Activated naive CD8-positive, alpha-beta T cell treated with anti-CD3 and anti-CD28 coated beads, Interleukin-2, amount 10 ng/mL, durations not matched to agents 7 days and 5 days (primary cell): ENCODE results near the gene VPS45. TPM values are rescaled to one million over a fixed set of nuclear protein-coding genes. Genes with fewer than 3 reads are reported as not detected.
"Not testable (repeated sequence)": the region's sequence is repeated elsewhere in the genome, so short reads cannot be mapped to it uniquely, and the experiment has no call there.

Source experiments
- ATAC-seq: fragments of 150-1000 bp; cut with Tn5 transposase; one replicate; pipeline ENCODE4 v1.10.0; 2021; ENCODE audit warnings: low read depth, moderate library complexity
- POLR2A ChIA-PET: fragments of 350-600 bp; sonication (Branson Sonifier 250); formaldehyde crosslinking; loops from one replicate; lab custom pipeline; 2021; ENCODE audit warnings: antibody characterized with exemption; lab: Charles Lee
- DNase-seq: peaks from one replicate; pipeline ENCODE4 v3.0.0; 2021
- H3K27ac Mint-ChIP-seq: one replicate; pipeline ENCODE4 v1.8.0; 2022; ENCODE audit warnings: mild to moderate bottlenecking, mixed read lengths
- H3K27me3 Mint-ChIP-seq: one replicate; pipeline ENCODE4 v1.8.0; 2022; ENCODE audit warnings: mild to moderate bottlenecking, moderate library complexity, mixed read lengths
- H3K36me3 Mint-ChIP-seq: one replicate; pipeline ENCODE4 v1.8.0; 2021; ENCODE audit warnings: mild to moderate bottlenecking, mixed read lengths
- H3K4me1 Mint-ChIP-seq: one replicate; pipeline ENCODE4 v1.8.0; 2021; ENCODE audit warnings: mixed read lengths
- H3K4me3 Mint-ChIP-seq: one replicate; pipeline ENCODE4 v1.8.0; 2022; ENCODE audit warnings: mild to moderate bottlenecking, moderate library complexity, mixed read lengths
- H3K9me3 Mint-ChIP-seq: one replicate; pipeline ENCODE4 v1.8.0; 2021; ENCODE audit warnings: mixed read lengths
- total RNA-seq, 2 experiments: library from RNA; stranded (reverse); gene quantifications; one replicate each; pipeline ENCODE4 v1.2.3, GENCODE V29; 2021

Gene VPS45
- total RNA-seq, 2 experiments from 2014 or later: 41.1 to 42.6 TPM

- Mint-ChIP-seq H3K27me3 (peaks cover 7% of the 10 kb centered on the region), H3K27ac (no peak overlapping the region), H3K9me3 (no peaks in the 10 kb centered on the region), H3K36me3 (no peaks in the 10 kb centered on the region), H3K4me1 (peaks cover 22% of the 10 kb centered on the region), H3K4me3 (no peak overlapping the region)
- POLR2A ChIA-PET: interaction anchor here (0.9 to 1.4 kb wide), 4 partner anchors 10 to 283 kb away, joined by 3 to 4 read pairs (median 4); partner anchors contain the start of gene VPS45
- DNase-seq (peak; percentile 65), ATAC-seq (peak; percentile 64)
Measured at GRCh38 chr1:150168960-150169601, 101.5 kb downstream of the VPS45 start.

- Mint-ChIP-seq H3K27me3 (peaks cover 7% of the 10 kb centered on the region), H3K9me3 (no peaks in the 10 kb centered on the region), H3K27ac (no peak overlapping the region), H3K4me1 (peaks cover 3% of the 10 kb centered on the region), H3K4me3 (no peak overlapping the region), H3K36me3 (no peaks in the 10 kb centered on the region)
- DNase-seq (no peak), ATAC-seq (no peak)
- POLR2A ChIA-PET: no interaction called here
Measured at GRCh38 chr1:150171801-150172200, 104.2 kb downstream of the VPS45 start.

GRCh38 chr1:150173141-150173585, 105.6 kb downstream of the VPS45 start:
- Mint-ChIP-seq H3K36me3 (no peaks in the 10 kb centered on the region), H3K4me1 (peaks cover 3% of the 10 kb centered on the region), H3K27me3 (peaks cover 7% of the 10 kb centered on the region), H3K9me3 (no peaks in the 10 kb centered on the region), H3K27ac (no peak overlapping the region), H3K4me3 (no peak overlapping the region)
- ATAC-seq (no peak), DNase-seq (no peak)
- POLR2A ChIA-PET: no interaction called here

- no peak for DNase-seq
- no peaks in the 10 kb centered on the region for H3K9me3 Mint-ChIP-seq
- H3K27ac Mint-ChIP-seq: no peak overlapping the region
- no peak overlapping the region for H3K4me3 Mint-ChIP-seq
- no peak for ATAC-seq
- POLR2A ChIA-PET: interaction anchor here (1.1 kb wide), 1 partner anchor 10 kb away, joined by 4 read pairs; no protein-coding TSS in a partner anchor
- peaks cover 1% of the 10 kb centered on the region for H3K4me1 Mint-ChIP-seq
- peaks cover 4% of the 10 kb centered on the region for H3K27me3 Mint-ChIP-seq
- no peaks in the 10 kb centered on the region for H3K36me3 Mint-ChIP-seq
Measured at GRCh38 chr1:150176593-150176992, 109.0 kb downstream of the VPS45 start.

- peaks cover 2% of the 10 kb centered on the region for H3K4me1 Mint-ChIP-seq
- ATAC-seq (no peak), DNase-seq (no peak)
- no peaks in the 10 kb centered on the region for H3K9me3 Mint-ChIP-seq
- POLR2A ChIA-PET: no interaction called here
- no peak overlapping the region for H3K4me3 Mint-ChIP-seq
- no peaks in the 10 kb centered on the region for H3K27me3 Mint-ChIP-seq
- no peaks in the 10 kb centered on the region for H3K36me3 Mint-ChIP-seq
- H3K27ac Mint-ChIP-seq: no peak overlapping the region
Measured at GRCh38 chr1:150178548-150178947, 111.0 kb downstream of the VPS45 start.

- no peaks in the 10 kb centered on the region for H3K27me3 Mint-ChIP-seq
- ATAC-seq: no peak
- POLR2A ChIA-PET: no interaction called here
- no peak overlapping the region for H3K4me3 Mint-ChIP-seq
- H3K27ac Mint-ChIP-seq: no peak overlapping the region
- DNase-seq: no peak
- no peaks in the 10 kb centered on the region for H3K9me3 Mint-ChIP-seq
- H3K4me1 Mint-ChIP-seq: peaks cover 2% of the 10 kb centered on the region
- no peaks in the 10 kb centered on the region for H3K36me3 Mint-ChIP-seq
Measured at GRCh38 chr1:150179867-150180266, 112.3 kb downstream of the VPS45 start.

GRCh38 chr1:150180474-150180873, 112.9 kb downstream of the VPS45 start:
- H3K4me1 Mint-ChIP-seq: peaks cover 2% of the 10 kb centered on the region
- H3K4me3 Mint-ChIP-seq: no peak overlapping the region
- H3K9me3 Mint-ChIP-seq: no peaks in the 10 kb centered on the region
- no peaks in the 10 kb centered on the region for H3K36me3 Mint-ChIP-seq
- H3K27ac Mint-ChIP-seq: no peak overlapping the region
- H3K27me3 Mint-ChIP-seq: no peaks in the 10 kb centered on the region
- POLR2A ChIA-PET: no interaction called here
- no peak for DNase-seq
- no peak for ATAC-seq

- H3K27me3 Mint-ChIP-seq: no peaks in the 10 kb centered on the region
- ATAC-seq (no peak), DNase-seq (no peak)
- no peaks in the 10 kb centered on the region for H3K9me3 Mint-ChIP-seq
- H3K4me3 Mint-ChIP-seq: no peak overlapping the region
- POLR2A ChIA-PET: interaction anchor here (0.6 kb wide), 1 partner anchor 589 kb away, joined by 3 read pairs; no protein-coding TSS in a partner anchor
- H3K36me3 Mint-ChIP-seq: no peaks in the 10 kb centered on the region
- no peak overlapping the region for H3K27ac Mint-ChIP-seq
- peaks cover 5% of the 10 kb centered on the region for H3K4me1 Mint-ChIP-seq
Measured at GRCh38 chr1:150182247-150182646, 114.7 kb downstream of the VPS45 start.

- DNase-seq: no peak
- POLR2A ChIA-PET: no interaction called here
Measured at GRCh38 chr1:150183061-150183460, 115.5 kb downstream of the VPS45 start.

GRCh38 chr1:150185481-150185880, 117.9 kb downstream of the VPS45 start:
- ATAC-seq (no peak), DNase-seq (no peak)
- Mint-ChIP-seq H3K27ac (no peak overlapping the region), H3K27me3 (peaks cover 3% of the 10 kb centered on the region), H3K4me3 (no peak overlapping the region), H3K36me3 (no peaks in the 10 kb centered on the region), H3K9me3 (no peaks in the 10 kb centered on the region), H3K4me1 (peaks cover 8% of the 10 kb centered on the region)
- POLR2A ChIA-PET: interaction anchor here (2.8 kb wide), 1 partner anchor 298 kb away, joined by 22 read pairs; a partner anchor contains a TSS

More at GRCh38 chr1:150183061-150183460, 115.5 kb downstream of the VPS45 start:
- H3K4me3 Mint-ChIP-seq: no peak overlapping the region
- H3K36me3 Mint-ChIP-seq: no peaks in the 10 kb centered on the region
- no peak for ATAC-seq
- no peak overlapping the region for H3K27ac Mint-ChIP-seq
- no peaks in the 10 kb centered on the region for H3K27me3 Mint-ChIP-seq
- no peaks in the 10 kb centered on the region for H3K9me3 Mint-ChIP-seq
- H3K4me1 Mint-ChIP-seq: peaks cover 8% of the 10 kb centered on the region

- POLR2A ChIA-PET: interaction anchor here (0.8 to 2.8 kb wide), 5 partner anchors 9 to 298 kb away, joined by 4 to 22 read pairs (median 4); a partner anchor contains a TSS
- ATAC-seq, H3K27ac Mint-ChIP-seq, H3K27me3 Mint-ChIP-seq, DNase-seq, H3K36me3 Mint-ChIP-seq, H3K9me3 Mint-ChIP-seq, H3K4me3 Mint-ChIP-seq, H3K4me1 Mint-ChIP-seq: not testable (repeated sequence)
Measured at GRCh38 chr1:150186438-150186788, 118.8 kb downstream of the VPS45 start.

GRCh38 chr1:150186789-150187559, 119.4 kb downstream of the VPS45 start:
- no peak overlapping the region for H3K27ac Mint-ChIP-seq
- peaks cover 3% of the 10 kb centered on the region for H3K27me3 Mint-ChIP-seq
- peaks cover 5% of the 10 kb centered on the region for H3K4me1 Mint-ChIP-seq
- no peaks in the 10 kb centered on the region for H3K36me3 Mint-ChIP-seq
- peak; percentile 39 for ATAC-seq
- H3K4me3 Mint-ChIP-seq: no peak overlapping the region
- POLR2A ChIA-PET: interaction anchor here (0.5 to 2.8 kb wide), 13 partner anchors 10 to 601 kb away, joined by 3 to 22 read pairs (median 4); a partner anchor contains a TSS
- no peaks in the 10 kb centered on the region for H3K9me3 Mint-ChIP-seq
- DNase-seq: no peak

GRCh38 chr1:150187560-150187931, 120.0 kb downstream of the VPS45 start:
- Mint-ChIP-seq H3K27me3 (peaks cover 3% of the 10 kb centered on the region), H3K4me3 (no peak overlapping the region), H3K9me3 (no peaks in the 10 kb centered on the region), H3K36me3 (no peaks in the 10 kb centered on the region), H3K4me1 (peaks cover 5% of the 10 kb centered on the region), H3K27ac (no peak overlapping the region)
- POLR2A ChIA-PET: interaction anchor here (0.6 to 2.8 kb wide), 6 partner anchors 17 to 338 kb away, joined by 4 to 22 read pairs (median 6); a partner anchor contains a TSS
- no peak for DNase-seq
- peak; percentile 22 for ATAC-seq
